Heart right ventricle (tissue), 16 donors: ENCODE measurements around the gene FGF12. TPM values are rescaled to one million over a fixed set of nuclear protein-coding genes. Genes with fewer than 3 reads are reported as not detected.
"Not testable (repeated sequence)": the region's sequence is repeated elsewhere in the genome, so short reads cannot be mapped to it uniquely, and the experiment has no call there.

Experiments used
- ATAC-seq, 8 donors: fragments of 200-7000 bp; cut with Tn5 transposase; one replicate each; pipeline ENCODE4 v1.9.1; 2020; ENCODE audit warnings: mild to moderate bottlenecking in 8 of 8, moderate library complexity in 8 of 8, moderate number of reproducible peaks in 1 of 8
- DNase-seq, 2 donors: peaks; one replicate each; pipeline ENCODE4 v3.0.0-alpha.2; 2020
- H3K27ac ChIP-seq, 10 donors: fragments of 200-600 bp; sonication (generic) in 2 of 10; one replicate each; pipeline versions ENCODE4 v1.5.0 to v1.8.0; 2020 to 2022; ENCODE audit warnings: mild to moderate bottlenecking in 3 of 10
- H3K27me3 ChIP-seq, 7 donors: fragments of 200-600 bp; one replicate each; pipeline ENCODE4 v1.8.0; 2021 to 2022; ENCODE audit warnings: mild to moderate bottlenecking in 2 of 7
- H3K36me3 ChIP-seq, 9 donors: fragments of 200-600 bp; sonication (generic) in 1 of 9; one replicate each; pipeline versions ENCODE4 v1.5.0 to v1.8.0; 2020 to 2022; ENCODE audit warnings: mild to moderate bottlenecking in 2 of 9
- H3K4me1 ChIP-seq, 9 donors: fragments of 200-600 bp; sonication (generic) in 1 of 9; one replicate each; pipeline versions ENCODE4 v1.5.0 to v1.8.0; 2020 to 2022; ENCODE audit warnings: mild to moderate bottlenecking in 4 of 9
- H3K4me3 ChIP-seq, 10 donors: fragments of 200-600 bp; sonication (generic) in 2 of 10; one replicate each; pipeline versions ENCODE4 v1.5.0 to v1.8.0; 2020 to 2022; ENCODE audit warnings: mild to moderate bottlenecking in 7 of 10, moderate library complexity in 2 of 10
- H3K9me3 ChIP-seq, 11 donors: fragments of 200-600 bp in 10 of 11; sonication (generic) in 2 of 11; one replicate each; pipeline versions ENCODE4 v1.5.0 to v1.8.0; 2013 to 2022; ENCODE audit warnings: mild to moderate bottlenecking in 2 of 11, control low read depth in 1 of 11, moderate library complexity in 1 of 11
- CTCF ChIP-seq, 9 donors: fragments of 200-600 bp; sonication (generic) in 2 of 9; IDR thresholded peaks; one replicate each; pipeline versions ENCODE4 v1.5.0 to v1.8.0; 2021 to 2022; ENCODE audit warnings: antibody characterized with exemption in 9 of 9, mild to moderate bottlenecking in 5 of 9, moderate library complexity in 1 of 9
- WGBS, 2 donors: extraction: QIAGEN DNeasy Blood & Tissue Kit; methylation state at CpG; one replicate each; pipeline ENCODE4 v1.1.7; 2013; ENCODE audit warnings: inconsistent platforms in 1 of 2; 5-methylcytosine and 5-hydroxymethylcytosine counted together
- intact Hi-C, 10 donors: fragments of 100-400 bp; cut with DNase I; formaldehyde crosslinking; loops; one replicate each; pipeline versions ENCODE4 v1.11.1 to v1.14.2; 2022
- long read RNA-seq, 3 donors: library from polyadenylated mRNA; unstranded; transcript quantifications; one replicate each; pipeline ENCODE4 v2.0.0, GENCODE V29; 2020 to 2021
- polyA plus RNA-seq, 2 donors: library from polyadenylated mRNA; stranded (reverse); fragments of 200-250 nt; gene quantifications; one replicate each; pipeline ENCODE4 v1.2.3, GENCODE V29; 2013
- total RNA-seq, 10 donors: library from RNA; stranded (reverse); fragmentation: NEBNext Ultra II Directional in 3 of 10; extraction: Animal tissue kit (Norgen Biotek cat#: 25700) in 3 of 10; gene quantifications; one replicate each; pipeline versions ENCODE4 v1.2.1 to v1.2.4, GENCODE V29; 2021 to 2023
- donor health status: Arrhythmogenic right ventricular cardiomyopathy.
- donor health status: ischemic (EF 13 %, LVEDD 7.1; RV severe dilation, severe dysfunction).
- donor health status: healthy with polysubstance abuse.
- donor health status: DM: no; HTN: yes; CAD: no.
- donor health status: DM: no; HTN: no; CAD: no.
- donor health status: ischemic (EF 25% LVEDD 6.9; RV normal size, moderate dysfunction).
- donor health status: ischemic (EF 25% LVEDD 5.7; RV mildly dilated, moderate dysfunction).
- donor health status: healthy.
- donor health status: DM: yes; HTN: yes; CAD: no.
- donor health status: Ischemic cardiomyopathy.
- donor health status: ischemic (EF 35%, LVEDD 5.7; RV mildly dilated, moderate dysfunction).
- donor health status: nonischemic (EF 11% LVEDD 7.7; RV severe dilation, severe dysfunction).
- donor health status: DM: yes; HTN: yes; CAD: no.
- donor health status: PGD.
- donor health status: ischemic (EF 29% LVEDD 5.4; RV normal size, mild dysfunction).
- donor health status: nonischemic (EF 23%, LVEDD 6.1; RV moderate dilation, normal function).

FGF12 gene
- total RNA-seq: 100 to 1,000 TPM; 219 to 504 (median 313) TPM
- 100 to 1,000 TPM in 1 of 2 donors, 10 to 100 TPM in 1; 26.5 to 406 TPM for polyA plus RNA-seq
- long read RNA-seq, donor 1, transcript FGF12-209 (2 exons, 546 nt): major isoform, 5 of 208 reads
- long read RNA-seq, donor 1, partial matches to known transcripts: 161 of 208 reads
- long read RNA-seq, donor 1, other reads (novel, unspliced or antisense): 42 of 208 reads
- long read RNA-seq, donor 2, partial matches to known transcripts: 180 of 235 reads
- long read RNA-seq, donor 2, other reads (novel, unspliced or antisense): 53 of 235 reads
- long read RNA-seq, donor 3, transcript FGF12-207 (5 exons, 3,058 nt): major isoform, 6 of 402 reads
- long read RNA-seq, donor 3, partial matches to known transcripts: 239 of 402 reads
- long read RNA-seq, donor 3, other reads (novel, unspliced or antisense): 154 of 402 reads

- peak; percentile 86 to 87 for DNase-seq
- peak within 1 kb of the TSS; percentile 35 to 64 (median 53) for H3K4me3 ChIP-seq
- H3K4me1 ChIP-seq: peaks cover 0 to 22% (median 4%) of the 10 kb centered on the region in 9 donors
- H3K27ac ChIP-seq: peak within 1 kb of the TSS; percentile 44 to 82 (median 68)
- no peak for TF ChIP-seq CTCF (IDR thresholded peaks at IDR 0.05)
- intact Hi-C loops: loop anchor here in 4 of 10 donors (2.0 to 10.0 kb wide), 5 partner anchors 90 to 160 kb away; no protein-coding TSS in a partner anchor
- peak; percentile 90 to 96 (median 94) for ATAC-seq
- H3K36me3 ChIP-seq: no peaks in the 10 kb centered on the region
- no peaks in the 10 kb centered on the region for H3K27me3 ChIP-seq
- no peaks in the 10 kb centered on the region for H3K9me3 ChIP-seq
- 0 to 1% methylated on average over 36 of the region's 36 CpGs for WGBS, 2 donors
Measured at GRCh38 chr3:192727032-192727847, at the start of gene FGF12. Gene FGF12 (minus strand): TSS chr3:192727541.

- ATAC-seq, DNase-seq, H3K4me1 ChIP-seq, H3K27ac ChIP-seq, H3K36me3 ChIP-seq, H3K27me3 ChIP-seq, H3K4me3 ChIP-seq: not testable (repeated sequence)
- 71 to 76% methylated on average over 4 of the region's 4 CpGs for WGBS, 2 donors
- intact Hi-C loops: loop anchor here in 8 of 10 donors (10.0 kb wide), 5 partner anchors 120 to 310 kb away; no protein-coding TSS in a partner anchor
- peaks cover 0 to 28% (median 11%) of the 10 kb centered on the region in 11 donors for H3K9me3 ChIP-seq
Measured at GRCh38 chr3:192774341-192774740, 47.0 kb upstream of the FGF12 start.

- peak; percentile 20 to 69 (median 56) for TF ChIP-seq CTCF (IDR thresholded peaks at IDR 0.05)
- DNase-seq: peak; percentile 42 to 44
- 48% methylated on average over 5 of the region's 5 CpGs for WGBS, 2 donors
- Histone ChIP-seq H3K27me3 (no peaks in the 10 kb centered on the region), H3K27ac (no peak overlapping the region), H3K4me3 (no peak overlapping the region), H3K9me3 (peaks cover 0 to 21% (median 7%) of the 10 kb centered on the region in 11 donors), H3K36me3 (no peaks in the 10 kb centered on the region), H3K4me1 (no peaks in the 10 kb centered on the region)
- peak in 7 of 8 donors; percentile 67 to 94 (median 84) for ATAC-seq
- intact Hi-C loops: loop anchor here in 9 of 10 donors (2.0 to 10.0 kb wide), 7 partner anchors 118 to 308 kb away; no protein-coding TSS in a partner anchor
Measured at GRCh38 chr3:192772240-192772894, 45.0 kb upstream of the FGF12 start.

- Histone ChIP-seq H3K27me3 (no peaks in the 10 kb centered on the region), H3K27ac (no peak overlapping the region), H3K9me3 (peaks cover 0 to 10% (median 0%) of the 10 kb centered on the region in 11 donors), H3K36me3 (no peaks in the 10 kb centered on the region), H3K4me3 (no peak overlapping the region), H3K4me1 (no peaks in the 10 kb centered on the region)
- intact Hi-C loops: no loop called here
- 86 to 92% methylated on average over 7 of the region's 7 CpGs for WGBS, 2 donors
- DNase-seq (no peak), ATAC-seq (no peak)
- no peak for TF ChIP-seq CTCF (IDR thresholded peaks at IDR 0.05)
Measured at GRCh38 chr3:192758654-192759053, 31.3 kb upstream of the FGF12 start.
